ENCODE data around the gene CYP26B1. TPM values are rescaled to one million over a fixed set of nuclear protein-coding genes. Genes with fewer than 3 reads are reported as not detected.

Gene CYP26B1
- total RNA-seq, 1 donor from 2014 or later, result 1.5 TPM

- Histone ChIP-seq H3K9me3 (replicated peaks) (no peaks in the 10 kb centered on the region), H3K27ac (replicated peaks) (no peak overlapping the region), H3K27me3 (ENCODE audit: low read depth) (peaks cover 74% of the 10 kb centered on the region), H3K4me1 (peaks cover 82% of the 10 kb centered on the region), H3K36me3 (no peaks in the 10 kb centered on the region), H3K4me3 (peak overlapping the region; percentile 70)
- DNase-seq, result peak; percentile 13
- no peak for TF ChIP-seq CTCF (IDR thresholded peaks at IDR 0.05; ENCODE audit: borderline replicate concordance)
- intact Hi-C loops (cut with micrococcal nuclease), result loop anchor here (10.0 kb wide), 1 partner anchor 602 kb away; no protein-coding TSS in a partner anchor
Measured at GRCh38 chr2:72146347-72147302, 1.0 kb downstream of the CYP26B1 start.

- Histone ChIP-seq H3K27ac (replicated peaks) (peak overlapping the region; percentile 80), H3K36me3 (no peaks in the 10 kb centered on the region), H3K9me3 (replicated peaks) (no peaks in the 10 kb centered on the region), H3K4me3 (peak overlapping the region; percentile 70), H3K27me3 (ENCODE audit: low read depth) (peaks cover 66% of the 10 kb centered on the region), H3K4me1 (peaks cover 82% of the 10 kb centered on the region)
- intact Hi-C loops (cut with micrococcal nuclease), result loop anchor here (10.0 kb wide), 1 partner anchor 601 kb away; no protein-coding TSS in a partner anchor
- no peak for TF ChIP-seq CTCF (IDR thresholded peaks at IDR 0.05; ENCODE audit: borderline replicate concordance)
- DNase-seq, result peak; percentile 8
Measured at GRCh38 chr2:72145658-72146329, 1.9 kb downstream of the CYP26B1 start.

GRCh38 chr2:72145289-72145657, 2.4 kb downstream of the CYP26B1 start:
- Histone ChIP-seq H3K27me3 (ENCODE audit: low read depth) (peaks cover 62% of the 10 kb centered on the region), H3K4me3 (peak overlapping the region; percentile 70), H3K9me3 (replicated peaks) (no peaks in the 10 kb centered on the region), H3K4me1 (peaks cover 79% of the 10 kb centered on the region), H3K27ac (replicated peaks) (peak overlapping the region; percentile 80), H3K36me3 (no peaks in the 10 kb centered on the region)
- TF ChIP-seq CTCF (IDR thresholded peaks at IDR 0.05; ENCODE audit: borderline replicate concordance), result no peak
- intact Hi-C loops (cut with micrococcal nuclease), result loop anchor here (10.0 kb wide), 1 partner anchor 600 kb away; no protein-coding TSS in a partner anchor
- peak; percentile 34 for DNase-seq

- intact Hi-C loops (cut with micrococcal nuclease), result loop anchor here (10.0 kb wide), 1 partner anchor 600 kb away; no protein-coding TSS in a partner anchor
- no peak for TF ChIP-seq CTCF (IDR thresholded peaks at IDR 0.05; ENCODE audit: borderline replicate concordance)
- Histone ChIP-seq H3K4me3 (peak overlapping the region; percentile 70), H3K9me3 (replicated peaks) (no peaks in the 10 kb centered on the region), H3K4me1 (peaks cover 74% of the 10 kb centered on the region), H3K27ac (replicated peaks) (peak overlapping the region; percentile 80), H3K36me3 (no peaks in the 10 kb centered on the region), H3K27me3 (ENCODE audit: low read depth) (peaks cover 58% of the 10 kb centered on the region)
- DNase-seq, result peak; percentile 48
Measured at GRCh38 chr2:72144632-72145288, 2.9 kb downstream of the CYP26B1 start.

GRCh38 chr2:72144274-72144631, 3.4 kb downstream of the CYP26B1 start:
- Histone ChIP-seq H3K36me3 (no peaks in the 10 kb centered on the region), H3K27ac (replicated peaks) (peak overlapping the region; percentile 80), H3K4me3 (peak overlapping the region; percentile 70), H3K27me3 (ENCODE audit: low read depth) (peaks cover 53% of the 10 kb centered on the region), H3K9me3 (replicated peaks) (no peaks in the 10 kb centered on the region), H3K4me1 (peaks cover 69% of the 10 kb centered on the region)
- intact Hi-C loops (cut with micrococcal nuclease), result loop anchor here (10.0 kb wide), 1 partner anchor 599 kb away; no protein-coding TSS in a partner anchor
- TF ChIP-seq CTCF (IDR thresholded peaks at IDR 0.05; ENCODE audit: borderline replicate concordance), result no peak
- DNase-seq, result peak; percentile 75
